GM19395 (cell line): ENCODE measurements around the gene COMMD3.
A peak's percentile ranks its signal among the peaks of the same experiment; 100 is the strongest.

Experiments
- ATAC-seq: cut with Tn5 transposase; IDR thresholded peaks from one replicate; pipeline ENCODE4 v1.9.1; 2021; ENCODE audit warnings: mild to moderate bottlenecking, moderate library complexity; ENCODE audit not compliant: unreplicated experiment

The COMMD3 gene

DNA sequence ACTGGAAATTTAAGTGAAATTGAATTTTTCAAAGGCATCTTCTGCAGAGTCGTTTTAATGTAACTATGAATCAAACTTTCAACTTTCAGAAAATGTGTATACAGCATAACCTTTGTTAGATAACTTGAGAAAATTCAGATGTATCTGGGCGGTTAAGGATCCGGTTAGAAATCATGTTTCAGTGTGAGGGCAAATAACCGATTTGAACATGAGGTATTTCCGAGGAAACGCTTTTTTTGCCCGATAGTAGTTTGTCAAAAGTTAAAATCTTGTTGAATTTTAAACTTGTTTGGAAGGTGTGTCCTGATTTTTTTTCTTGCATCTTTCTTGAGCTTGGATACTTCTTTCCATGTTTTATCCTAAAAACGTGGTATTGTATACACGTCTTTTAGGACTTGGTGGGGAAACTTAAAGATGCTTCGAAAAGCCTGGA, 3.4 kb downstream of the COMMD3 start:
- ATAC-seq = no peak

- ATAC-seq = no peak
Measured at GRCh38 chr10:22319980-22320558, 3.9 kb downstream of the COMMD3 start.

- ATAC-seq = no peak
Measured at GRCh38 chr10:22320591-22321155, 4.5 kb downstream of the COMMD3 start, which contains the start of gene BMI1. Gene BMI1, plus strand, starts transcription at chr10:22321099. Its CDS starts 5,351 bp downstream, at chr10:22326450.

DNA sequence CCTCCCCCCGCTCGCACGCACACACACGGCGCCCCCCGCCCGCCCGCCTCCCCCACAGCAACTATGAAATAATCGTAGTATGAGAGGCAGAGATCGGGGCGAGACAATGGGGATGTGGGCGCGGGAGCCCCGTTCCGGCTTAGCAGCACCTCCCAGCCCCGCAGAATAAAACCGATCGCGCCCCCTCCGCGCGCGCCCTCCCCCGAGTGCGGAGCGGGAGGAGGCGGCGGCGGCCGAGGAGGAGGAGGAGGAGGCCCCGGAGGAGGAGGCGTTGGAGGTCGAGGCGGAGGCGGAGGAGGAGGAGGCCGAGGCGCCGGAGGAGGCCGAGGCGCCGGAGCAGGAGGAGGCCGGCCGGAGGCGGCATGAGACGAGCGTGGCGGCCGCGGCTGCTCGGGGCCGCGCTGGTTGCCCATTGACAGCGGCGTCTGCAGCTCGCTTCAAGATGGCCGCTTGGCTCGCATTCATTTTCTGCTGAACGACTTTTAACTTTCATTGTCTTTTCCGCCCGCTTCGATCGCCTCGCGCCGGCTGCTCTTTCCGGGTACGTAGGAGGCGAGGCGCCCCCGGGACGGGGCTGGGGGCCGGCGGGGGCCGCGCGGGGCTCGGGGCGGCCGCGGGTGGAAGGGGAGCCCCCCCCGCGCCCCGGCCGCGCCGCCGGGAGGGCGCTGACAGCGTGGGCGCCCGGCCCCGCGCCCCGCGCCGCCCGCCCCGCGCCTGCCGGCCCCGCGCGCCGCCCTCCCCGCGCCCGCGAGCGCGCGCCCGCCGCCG, 5.2 kb downstream of the COMMD3 start:
- no peak for ATAC-seq

DNA sequence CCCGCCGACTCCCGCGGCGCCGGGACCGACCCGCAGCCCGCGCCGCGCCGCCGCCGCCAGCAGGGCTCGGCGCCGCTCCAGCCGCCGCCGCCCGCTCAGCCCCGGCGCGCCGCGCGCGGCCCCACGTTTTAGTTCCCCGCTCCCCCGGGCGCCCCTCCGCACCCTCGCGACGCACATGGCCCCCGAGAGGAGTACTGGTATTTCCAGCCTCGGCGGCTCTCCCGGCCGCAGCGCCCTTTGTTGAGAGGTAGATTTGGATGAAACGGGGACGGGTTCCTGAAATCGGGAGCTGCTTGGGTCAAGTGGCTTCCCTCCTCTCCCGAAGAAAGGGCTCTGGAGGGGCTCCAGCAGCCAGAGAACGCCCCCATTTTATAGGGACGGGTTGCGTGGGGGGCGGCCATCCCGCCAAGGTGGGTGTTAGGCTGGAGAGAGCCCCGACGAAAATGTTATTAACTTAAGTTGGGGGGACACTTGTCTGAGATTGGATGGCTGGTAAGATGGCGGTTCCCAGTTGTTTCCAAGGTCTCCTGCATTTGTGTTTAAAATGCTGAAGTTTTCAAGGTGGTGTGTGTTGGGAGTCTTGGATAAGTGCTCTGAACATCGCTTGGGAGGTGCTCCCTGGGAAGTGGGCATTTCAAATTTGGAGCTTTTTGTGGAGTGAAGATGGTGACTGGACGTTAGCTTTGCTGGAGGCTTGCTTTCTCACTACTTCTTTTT, 5.9 kb downstream of the COMMD3 start:
- no peak for ATAC-seq

GRCh38 chr10:22322641-22323160, 6.5 kb downstream of the COMMD3 start:
- ATAC-seq = no peak

DNA sequence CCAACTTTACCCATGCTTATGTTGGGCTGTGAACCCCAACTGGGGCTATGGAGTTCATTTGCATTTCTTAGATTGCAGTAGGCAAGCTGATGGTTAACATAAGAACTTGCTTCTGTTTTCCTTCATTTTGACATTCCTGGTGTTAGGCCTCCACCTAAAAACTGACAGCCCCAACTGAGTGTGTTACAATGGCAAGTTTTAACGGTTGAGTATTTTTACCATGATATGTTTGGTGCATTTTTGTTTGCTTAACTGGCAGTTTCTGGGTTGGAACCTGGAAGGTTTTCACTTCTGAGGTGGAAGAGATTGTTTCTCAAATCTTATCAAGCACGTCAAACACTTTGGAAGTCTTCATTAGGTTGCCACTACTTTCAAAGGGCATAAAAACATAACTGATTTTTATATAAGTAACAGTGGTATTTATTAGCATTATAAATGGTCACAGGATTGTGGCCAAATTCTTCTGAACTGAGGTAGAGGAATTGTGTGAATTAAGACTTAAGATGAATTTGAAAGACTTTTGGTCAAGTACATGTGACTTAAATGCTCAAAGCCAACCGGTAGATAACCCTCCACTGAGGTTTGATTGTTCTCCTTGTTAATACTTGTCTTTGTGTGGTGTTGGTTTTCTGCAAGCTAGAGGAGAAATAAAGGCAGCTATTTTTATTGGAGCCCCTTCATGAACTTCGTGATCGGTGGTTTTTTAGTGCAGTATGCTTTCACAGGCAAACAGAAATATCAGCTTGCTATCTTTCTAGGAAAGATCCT, 7.5 kb downstream of the COMMD3 start:
- no peak for ATAC-seq

DNA sequence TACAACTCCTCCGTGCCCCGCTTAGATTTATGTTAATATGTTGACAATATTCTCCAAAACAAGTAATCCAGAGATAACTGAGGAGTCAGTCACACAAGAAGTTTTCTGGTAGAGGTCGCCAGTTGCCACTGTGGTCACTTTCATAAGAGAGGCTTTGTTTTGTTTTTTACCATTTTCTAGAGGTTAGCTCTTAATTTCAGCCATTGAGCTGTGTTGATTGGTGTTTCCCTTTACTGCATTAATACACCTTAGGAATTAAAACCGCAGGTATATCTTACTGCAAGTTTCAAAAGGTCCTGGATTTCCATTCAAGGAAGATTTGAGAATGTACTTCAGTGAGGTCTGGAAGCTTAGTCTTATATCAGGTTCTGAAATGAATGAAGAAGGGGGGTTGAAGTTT, 8.2 kb downstream of the COMMD3 start:
- no peak for ATAC-seq

GRCh38 chr10:22324893-22325271, 8.7 kb downstream of the COMMD3 start:
- ATAC-seq = no peak

DNA sequence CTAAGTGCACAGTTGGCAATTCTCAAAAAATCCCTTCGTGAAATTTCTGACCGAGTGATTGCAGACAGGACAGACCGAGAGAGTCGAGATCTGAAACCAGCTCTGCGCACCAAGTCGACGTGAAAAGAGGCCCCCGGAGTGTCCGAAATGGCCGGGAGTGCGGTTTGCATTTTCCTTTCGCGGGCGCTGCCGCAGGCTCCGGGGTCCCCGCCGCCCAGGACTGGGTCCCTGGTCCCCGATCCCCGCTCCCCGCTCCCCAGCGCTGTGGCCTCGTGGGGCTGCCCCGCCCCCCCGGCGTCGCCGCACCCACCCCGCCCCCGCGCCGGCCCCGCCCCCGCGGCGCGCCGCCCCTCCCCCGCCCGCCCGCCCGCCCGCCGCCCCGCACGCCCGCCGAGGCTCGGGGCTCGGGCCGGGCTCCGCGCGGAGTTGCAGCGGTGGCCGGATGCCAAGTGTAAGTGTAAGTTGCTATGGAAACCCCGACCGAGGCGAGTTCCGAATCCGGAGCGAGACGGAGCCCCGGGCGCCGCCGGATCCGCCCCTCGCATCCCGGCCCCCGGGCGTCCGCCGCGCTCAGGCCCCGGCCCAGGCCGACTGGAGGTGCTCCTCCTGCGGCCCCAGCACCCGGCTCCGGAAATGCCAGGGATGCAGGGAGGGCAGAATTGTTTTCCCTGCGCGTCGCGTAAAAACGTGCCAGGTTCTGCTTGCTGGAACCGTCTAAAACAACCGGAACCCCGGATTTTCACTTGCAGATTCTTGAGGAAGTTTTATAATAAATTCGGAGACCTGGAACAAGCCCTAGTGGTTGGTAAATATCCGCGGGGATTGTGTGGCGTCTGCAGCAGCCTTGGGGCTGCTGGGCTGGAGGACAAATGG, 9.3 kb downstream of the COMMD3 start:
- ATAC-seq = peak; percentile 49

GRCh38 chr10:22326145-22326702, 10.0 kb downstream of the COMMD3 start:
- no peak for ATAC-seq

DNA sequence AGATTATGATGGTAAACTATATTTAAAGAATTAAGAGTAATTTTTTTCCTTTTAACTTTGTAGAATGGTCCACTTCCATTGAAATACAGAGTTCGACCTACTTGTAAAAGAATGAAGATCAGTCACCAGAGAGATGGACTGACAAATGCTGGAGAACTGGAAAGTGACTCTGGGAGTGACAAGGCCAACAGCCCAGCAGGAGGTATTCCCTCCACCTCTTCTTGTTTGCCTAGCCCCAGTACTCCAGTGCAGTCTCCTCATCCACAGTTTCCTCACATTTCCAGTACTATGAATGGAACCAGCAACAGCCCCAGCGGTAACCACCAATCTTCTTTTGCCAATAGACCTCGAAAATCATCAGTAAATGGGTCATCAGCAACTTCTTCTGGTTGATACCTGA, 13.0 kb downstream of the COMMD3 start:
- no peak for ATAC-seq

DNA sequence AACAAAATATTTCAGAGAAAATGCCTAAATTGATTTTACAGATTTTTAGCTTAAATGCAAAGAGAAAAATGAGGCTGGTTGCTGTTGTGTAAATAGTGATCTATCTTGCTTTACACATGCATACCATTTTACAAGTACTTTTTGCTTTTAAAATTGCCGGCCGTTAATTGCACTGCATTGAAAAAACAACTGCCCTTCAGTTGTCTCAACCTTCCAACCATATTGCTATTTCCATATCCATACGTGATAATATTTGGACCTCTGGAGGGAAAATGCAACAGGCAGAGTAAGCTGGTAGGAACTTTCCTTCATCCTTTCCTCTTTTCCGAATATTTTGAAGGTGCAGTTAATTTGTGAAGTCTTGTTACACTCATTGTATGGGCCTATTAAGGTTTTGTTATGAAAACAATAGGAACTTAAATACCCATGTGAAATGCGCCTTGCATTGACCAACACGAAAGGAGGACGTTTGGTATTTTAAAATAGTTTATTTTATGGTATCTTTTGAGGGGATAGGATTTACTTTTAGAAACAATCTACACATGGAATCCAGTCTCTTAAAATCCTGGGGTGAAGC, 16.0 kb downstream of the COMMD3 start:
- no peak for ATAC-seq

GRCh38 chr10:22333167-22333974, 17.2 kb downstream of the COMMD3 start:
- no peak for ATAC-seq

GRCh38 chr10:22333975-22334282, 17.7 kb downstream of the COMMD3 start:
- ATAC-seq = no peak

DNA sequence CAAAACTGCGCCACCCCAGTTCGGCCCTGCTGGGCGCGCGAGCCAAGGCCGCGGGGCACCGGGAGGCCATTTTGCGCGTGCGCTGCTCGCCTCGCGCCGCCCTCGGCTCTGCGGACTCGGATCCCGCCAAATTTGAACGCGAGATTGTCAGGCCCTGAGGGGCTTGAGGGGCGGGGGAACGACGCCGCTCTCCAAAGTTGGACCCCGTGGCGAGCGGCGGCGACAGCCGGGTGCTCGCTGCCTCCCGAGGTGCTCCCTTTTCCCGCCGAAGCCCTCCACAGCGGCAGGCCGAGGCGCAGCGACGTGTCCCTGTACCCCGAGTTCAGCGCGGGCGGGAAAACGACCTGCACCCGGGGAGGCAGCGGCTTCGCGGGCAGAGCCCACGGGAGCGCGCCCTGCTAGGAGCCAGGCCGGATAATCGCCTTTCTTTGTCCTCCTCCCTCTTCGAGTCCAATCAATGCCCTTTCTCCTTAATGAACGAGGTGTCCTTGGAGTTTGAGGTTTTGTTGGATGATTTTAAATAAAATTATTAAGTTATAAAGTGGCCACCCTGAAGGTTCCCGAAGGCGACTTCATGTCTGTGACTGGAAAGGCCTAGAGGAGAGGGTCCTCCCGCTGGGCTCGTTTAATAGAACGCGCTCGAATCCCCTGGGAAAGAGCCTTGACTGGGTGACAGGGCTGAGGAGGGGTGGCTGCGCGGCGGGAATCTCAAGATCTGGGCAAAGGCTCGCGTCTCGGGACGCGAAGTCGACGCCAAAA, 18.4 kb downstream of the COMMD3 start:
- no peak for ATAC-seq

GRCh38 chr10:22335173-22335933, 19.2 kb downstream of the COMMD3 start:
- ATAC-seq = peak; percentile 50
